HG03159 (cell line): ENCODE measurements around the gene SPDYE9.
"Not testable (repeated sequence)": the region's sequence is repeated elsewhere in the genome, so short reads cannot be mapped to it uniquely, and the experiment has no call there.

Experiments used
- ATAC-seq: cut with Tn5 transposase; IDR thresholded peaks from one replicate; pipeline ENCODE4 v1.9.1; 2021; ENCODE audit warnings: mild to moderate bottlenecking, moderate library complexity; ENCODE audit not compliant: unreplicated experiment

SPDYE9 gene

DNA sequence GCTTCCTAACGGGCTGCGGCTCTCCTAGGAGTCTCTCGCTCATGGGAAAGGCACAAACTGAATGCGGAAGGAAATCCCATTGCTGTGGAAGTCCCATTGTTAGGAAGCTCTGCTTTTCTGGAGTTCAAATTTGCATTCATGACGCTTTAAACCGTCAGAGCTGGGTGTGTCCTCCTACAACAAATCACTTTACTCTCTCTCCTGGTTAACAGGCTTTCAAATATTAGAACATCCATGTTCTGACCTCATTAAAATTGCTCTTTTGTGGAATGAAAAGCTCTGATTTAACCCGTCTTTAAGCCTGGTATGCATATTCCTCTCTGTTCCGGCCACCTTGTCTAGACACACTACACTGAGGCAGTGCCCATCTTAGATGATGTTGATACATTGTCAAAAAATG, at the start of gene SPDYE9:
Gene SPDYE9 (minus strand): TSS at position 101 of the 400 bp plus-strand sequence. CDS start 1,800 bp downstream, outside the sequence.
- ATAC-seq: not testable (repeated sequence)

DNA sequence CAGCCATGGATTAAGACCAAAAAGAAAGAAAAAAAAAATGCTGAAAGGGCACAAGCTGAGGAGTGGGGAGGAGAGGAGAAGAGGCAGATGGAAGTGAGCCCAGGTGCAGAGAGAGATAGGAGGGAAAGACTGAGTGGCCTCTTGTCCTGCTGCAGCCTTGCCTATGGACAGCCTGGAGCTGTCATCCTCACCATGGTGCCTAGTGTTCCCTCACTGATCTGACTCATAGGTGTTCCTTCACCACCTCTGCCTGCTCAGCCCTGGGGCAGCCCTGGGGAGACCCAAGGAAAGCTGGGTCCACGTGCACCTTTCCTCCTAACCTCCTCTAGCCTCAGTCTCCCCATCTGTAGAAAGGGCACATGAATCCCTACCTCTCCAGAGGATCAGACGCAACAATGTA, 49.0 kb upstream of the SPDYE9 start:
- ATAC-seq: not testable (repeated sequence)

- ATAC-seq: not testable (repeated sequence)
These were observed 46.9 kb upstream of the SPDYE9 start for GRCh38 chr7:73132651-73133217.

GRCh38 chr7:73130612-73131011, 44.8 kb upstream of the SPDYE9 start:
- ATAC-seq: not testable (repeated sequence)

- ATAC-seq: not testable (repeated sequence)
These were observed 38.3 kb upstream of the SPDYE9 start for GRCh38 chr7:73124126-73124525.

- ATAC-seq: not testable (repeated sequence)
These were observed 37.1 kb upstream of the SPDYE9 start for GRCh38 chr7:73122778-73123447.

- ATAC-seq: not testable (repeated sequence)
These were observed 32.3 kb upstream of the SPDYE9 start for GRCh38 chr7:73118155-73118554.

- not testable (repeated sequence) for ATAC-seq
These were observed 28.0 kb downstream of the SPDYE9 start, which contains the start of gene SPDYE11 for GRCh38 chr7:73057811-73058210. TSS of gene SPDYE11 (minus strand) at chr7:73057911. CDS start at chr7:73056111, 1,800 bp downstream.

DNA sequence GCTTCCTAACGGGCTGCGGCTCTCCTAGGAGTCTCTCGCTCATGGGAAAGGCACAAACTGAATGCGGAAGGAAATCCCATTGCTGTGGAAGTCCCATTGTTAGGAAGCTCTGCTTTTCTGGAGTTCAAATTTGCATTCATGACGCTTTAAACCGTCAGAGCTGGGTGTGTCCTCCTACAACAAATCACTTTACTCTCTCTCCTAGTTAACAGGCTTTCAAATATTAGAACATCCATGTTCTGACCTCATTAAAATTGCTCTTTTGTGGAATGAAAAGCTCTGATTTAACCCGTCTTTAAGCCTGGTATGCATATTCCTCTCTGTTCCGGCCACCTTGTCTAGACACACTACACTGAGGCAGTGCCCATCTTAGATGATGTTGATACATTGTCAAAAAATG, 56.2 kb downstream of the SPDYE9 start, which contains the start of gene SPDYE8:
Gene SPDYE8 (minus strand): TSS at position 101 of the 400 bp plus-strand sequence. CDS start 1,800 bp downstream, outside the sequence.
- ATAC-seq: not testable (repeated sequence)
